Suppressor macrophage (primary cell): ENCODE data around the gene SLC19A1.

Source experiments
- DNase-seq, 4 experiments: peaks; one replicate each; pipeline ENCODE4 v3.0.0-alpha.2; 2020 to 2022

Gene SLC19A1

GRCh38 chr21:45516071-45516670, 26.1 kb downstream of the SLC19A1 start:
- no peak for DNase-seq

DNA sequence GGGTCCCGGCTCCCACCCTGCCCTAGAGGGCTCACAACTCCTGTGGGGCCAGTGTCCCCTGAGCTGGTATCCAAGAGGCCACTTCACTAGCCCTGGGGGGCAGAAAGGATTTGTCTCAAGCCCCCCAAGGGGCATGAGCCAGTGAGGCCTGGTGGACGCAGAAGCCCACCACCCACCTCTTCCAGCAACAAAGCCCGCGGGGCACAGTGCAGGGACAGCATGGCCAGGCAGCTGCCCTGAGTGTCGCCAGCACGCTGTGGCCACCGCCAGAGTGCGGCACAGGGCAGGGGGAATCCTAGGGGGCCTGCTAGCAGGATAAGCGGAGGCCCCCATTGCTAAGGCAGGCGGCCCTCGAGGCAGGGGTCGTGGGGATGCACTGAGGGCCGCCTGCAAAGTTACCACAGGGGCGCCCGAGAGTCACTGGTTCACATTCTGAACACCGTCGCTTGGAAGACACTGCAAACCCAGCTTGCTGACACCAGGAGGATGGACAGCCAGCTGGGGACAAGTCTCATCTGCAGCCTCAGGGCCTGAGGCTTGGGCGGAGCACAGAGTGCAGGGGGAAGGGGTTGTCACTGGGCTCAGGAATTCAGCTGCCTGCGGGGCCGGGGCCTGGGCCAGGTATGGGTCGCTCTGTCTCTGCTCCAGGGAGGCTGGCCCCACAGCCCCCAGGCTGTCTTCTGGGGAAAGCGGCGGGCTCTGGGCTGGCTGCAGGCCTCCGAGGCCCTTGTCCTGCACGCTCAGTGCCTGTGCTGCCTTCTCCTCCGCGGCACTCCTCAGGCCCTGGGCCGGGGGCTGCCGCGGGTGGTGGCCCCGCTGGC, 26.8 kb downstream of the SLC19A1 start:
- DNase-seq: no peak

- no peak for DNase-seq
Measured at GRCh38 chr21:45514311-45515021, 27.8 kb downstream of the SLC19A1 start.

GRCh38 chr21:45513741-45514310, 28.4 kb downstream of the SLC19A1 start:
- no peak for DNase-seq

DNA sequence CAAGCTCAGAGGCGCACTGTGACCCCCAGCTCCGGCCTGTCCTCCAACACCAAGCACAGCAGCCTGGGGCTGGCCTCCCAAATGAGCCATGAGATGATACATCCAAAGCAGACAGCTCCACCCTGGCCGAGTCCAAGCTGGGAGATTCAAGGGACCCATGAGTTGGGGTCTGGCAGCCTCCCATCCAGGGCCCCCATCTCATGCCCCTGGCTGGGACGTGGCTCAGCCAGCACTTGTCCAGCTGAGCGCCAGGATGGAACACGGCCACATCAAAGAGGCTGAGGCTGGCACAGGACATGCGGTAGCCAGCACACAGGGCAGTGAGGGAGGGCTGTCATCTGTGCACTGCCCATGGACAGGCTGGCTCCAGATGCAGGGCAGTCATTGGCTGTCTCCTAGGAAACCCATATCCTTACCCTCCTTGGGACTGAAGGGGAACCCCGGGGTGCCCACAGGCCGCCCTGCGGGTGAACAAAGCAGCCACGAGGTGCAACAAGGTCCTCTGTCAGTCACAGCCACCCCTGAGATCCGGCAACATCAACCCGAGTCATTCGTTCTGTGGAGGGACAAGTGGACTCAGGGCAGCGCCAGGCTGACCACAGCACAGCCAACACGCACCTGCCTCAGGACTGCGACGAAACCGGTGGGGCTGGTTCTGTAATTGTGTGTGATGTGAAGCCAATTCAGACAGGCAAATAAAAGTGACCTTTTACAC, 29.1 kb downstream of the SLC19A1 start:
- DNase-seq: no peak

- DNase-seq: no peak
Measured at GRCh38 chr21:45512626-45513002, 29.6 kb downstream of the SLC19A1 start.

- DNase-seq: no peak
Measured at GRCh38 chr21:45511661-45512431, 30.4 kb downstream of the SLC19A1 start.

DNA sequence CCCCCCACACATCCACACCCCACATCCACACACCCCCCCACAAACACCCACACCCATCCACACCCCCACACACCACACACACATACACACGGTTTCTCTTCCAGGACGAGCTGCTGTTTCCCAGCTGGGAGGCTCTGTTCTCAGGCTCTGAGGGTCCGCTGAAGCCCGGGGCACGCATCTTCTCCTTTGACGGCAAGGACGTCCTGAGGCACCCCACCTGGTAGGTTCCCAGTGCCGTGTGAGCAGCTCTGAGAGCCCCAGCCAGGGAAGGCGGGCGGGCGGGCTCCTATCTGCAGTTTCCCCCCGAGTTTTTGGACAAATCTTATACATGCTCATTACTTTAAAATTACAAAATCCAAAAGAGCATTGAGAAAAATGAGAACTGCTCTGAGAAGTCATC, 31.2 kb downstream of the SLC19A1 start:
- DNase-seq: no peak

- no peak for DNase-seq
Measured at GRCh38 chr21:45510466-45510955, 31.7 kb downstream of the SLC19A1 start.

- no peak for DNase-seq
Measured at GRCh38 chr21:45509566-45510465, 32.4 kb downstream of the SLC19A1 start.

DNA sequence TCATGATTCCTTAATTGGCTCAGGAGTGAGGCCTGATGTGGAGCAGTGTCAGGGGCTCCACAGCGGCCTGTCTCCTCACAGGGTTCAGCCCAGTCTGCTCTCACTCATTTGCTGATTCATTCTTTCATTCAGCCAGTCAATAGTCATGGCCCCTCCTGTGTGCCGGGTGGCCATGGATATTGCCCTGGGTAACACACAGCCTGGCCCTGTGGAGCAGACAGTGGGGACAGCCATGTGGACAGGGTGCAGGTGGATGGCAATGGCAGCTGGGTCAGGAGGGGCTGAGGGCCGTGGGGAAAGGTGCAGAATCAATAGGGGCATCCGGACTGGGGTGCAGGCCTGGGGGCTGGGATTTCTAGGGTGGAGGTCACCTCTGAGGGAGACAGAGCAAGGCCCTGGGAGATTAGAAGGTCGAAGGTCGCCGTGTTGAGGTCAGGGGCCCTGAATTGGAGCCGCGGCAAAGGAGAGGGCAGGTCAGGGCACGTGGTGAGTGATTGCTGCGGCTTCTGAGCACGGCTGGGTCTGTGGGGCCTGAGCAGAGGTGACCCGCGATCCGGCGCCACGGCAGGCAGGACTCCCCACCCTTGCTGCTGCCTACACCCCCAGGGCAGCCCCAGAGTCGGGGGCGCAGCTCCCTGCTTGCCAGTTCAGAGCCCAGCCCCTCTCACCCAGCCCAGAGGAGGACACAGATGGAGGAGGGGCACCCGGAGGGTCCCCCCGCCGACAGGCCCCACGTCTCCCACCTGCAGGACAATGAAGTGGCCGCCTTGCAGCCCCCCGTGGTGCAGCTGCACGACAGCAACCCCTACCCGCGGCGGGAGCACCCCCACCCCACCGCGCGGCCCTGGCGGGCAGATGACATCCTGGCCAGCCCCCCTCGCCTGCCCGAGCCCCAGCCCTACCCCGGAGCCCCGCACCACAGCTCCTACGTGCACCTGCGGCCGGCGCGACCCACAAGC, 33.4 kb downstream of the SLC19A1 start:
- no peak for DNase-seq

GRCh38 chr21:45507888-45508508, 34.2 kb downstream of the SLC19A1 start:
- no peak for DNase-seq

DNA sequence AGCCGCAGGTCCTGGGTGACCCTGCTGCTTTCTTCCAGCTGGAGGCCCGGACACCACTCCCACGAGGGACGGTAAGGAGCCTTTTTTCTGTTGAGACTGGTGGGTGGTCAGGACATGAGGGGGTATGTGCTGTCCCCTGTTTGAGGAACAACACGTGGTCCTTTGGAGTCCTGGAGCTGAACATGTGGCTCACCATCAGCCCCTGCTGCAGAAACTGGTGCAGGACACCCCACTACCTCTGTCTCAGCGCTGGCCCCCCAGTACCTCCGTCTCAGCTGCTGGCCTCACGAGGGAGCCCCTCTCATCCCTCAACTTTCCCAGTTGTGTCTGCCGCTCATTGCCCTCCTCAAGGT, 34.7 kb downstream of the SLC19A1 start:
- DNase-seq: no peak

- no peak for DNase-seq
Measured at GRCh38 chr21:45506836-45507522, 35.3 kb downstream of the SLC19A1 start.

GRCh38 chr21:45506241-45506817, 35.9 kb downstream of the SLC19A1 start:
- DNase-seq: no peak

DNA sequence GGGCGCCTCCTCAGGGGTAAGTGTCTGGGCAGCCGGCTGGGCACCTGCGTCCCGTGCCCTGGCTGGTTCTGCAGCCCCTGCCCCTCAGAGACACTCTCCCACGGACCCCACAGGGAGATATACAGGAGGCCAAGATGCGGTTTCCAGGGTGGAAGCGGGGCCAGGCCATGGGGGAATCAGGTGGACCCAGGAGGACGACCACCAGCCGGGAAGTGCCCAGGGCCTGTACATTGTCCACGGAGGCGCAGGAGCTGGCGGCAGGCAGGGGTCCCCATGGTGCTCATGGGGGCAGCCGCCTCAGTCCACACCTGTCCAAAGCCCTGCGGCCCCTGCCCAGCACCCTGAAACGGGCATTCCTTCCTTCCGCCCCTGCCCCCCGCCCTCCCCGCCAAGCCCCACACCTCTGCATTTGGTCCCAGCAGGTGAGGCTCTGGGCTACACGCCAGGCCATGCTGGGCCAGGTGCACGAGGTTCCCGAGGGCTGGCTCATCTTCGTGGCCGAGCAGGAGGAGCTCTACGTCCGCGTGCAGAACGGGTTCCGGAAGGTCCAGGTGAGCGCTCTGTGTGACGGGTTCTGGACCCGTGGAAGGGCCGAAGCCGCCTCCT, 36.7 kb downstream of the SLC19A1 start:
- DNase-seq: no peak
